SK-MEL-5 (cell line): ENCODE measurements around the gene TBC1D20. TPM values are rescaled to one million over a fixed set of nuclear protein-coding genes. Genes with fewer than 3 reads are reported as not detected.
"Not testable (repeated sequence)": the region's sequence is repeated elsewhere in the genome, so short reads cannot be mapped to it uniquely, and the experiment has no call there.

Experiments
- DNase-seq: peaks from one replicate; pipeline ENCODE4 v3.0.0-alpha.2; 2016; ENCODE audit warnings: low read depth, low spot score
- in situ Hi-C: cut with HindIII; loops from 2 replicates; pipeline ENCODE4 v1.10.0; 2016; ENCODE audit warnings: low sequenced_read_pairs, high pct_unique_total_duplicates, low pct_unique_long_range_greater_than_20kb
- total RNA-seq: library from RNA; depleted of rRNA; stranded (reverse); fragments of >200 nt; shearing (Covaris generic); gene quantifications from 2 replicates; pipeline ENCODE4 v1.2.3, GENCODE V29; 2014

TBC1D20 gene
- total RNA-seq, 1 experiment from 2014 or later, result 62.5 TPM

GRCh38 chr20:478949-479429 is 16.7 kb upstream of the TBC1D20 start:
- peak; percentile 84 for DNase-seq
- in situ Hi-C loops, result no loop called here

GRCh38 chr20:478010-478948 is 15.9 kb upstream of the TBC1D20 start:
- in situ Hi-C loops, result no loop called here
- no peak for DNase-seq

GRCh38 chr20:476561-477249 is 14.4 kb upstream of the TBC1D20 start:
- in situ Hi-C loops, result not testable (repeated sequence)

GRCh38 chr20:475463-476357 is 13.4 kb upstream of the TBC1D20 start:
- in situ Hi-C loops, result no loop called here
- DNase-seq, result no peak

More at GRCh38 chr20:476561-477249, 14.4 kb upstream of the TBC1D20 start:
- DNase-seq, result not testable (repeated sequence)

DNA sequence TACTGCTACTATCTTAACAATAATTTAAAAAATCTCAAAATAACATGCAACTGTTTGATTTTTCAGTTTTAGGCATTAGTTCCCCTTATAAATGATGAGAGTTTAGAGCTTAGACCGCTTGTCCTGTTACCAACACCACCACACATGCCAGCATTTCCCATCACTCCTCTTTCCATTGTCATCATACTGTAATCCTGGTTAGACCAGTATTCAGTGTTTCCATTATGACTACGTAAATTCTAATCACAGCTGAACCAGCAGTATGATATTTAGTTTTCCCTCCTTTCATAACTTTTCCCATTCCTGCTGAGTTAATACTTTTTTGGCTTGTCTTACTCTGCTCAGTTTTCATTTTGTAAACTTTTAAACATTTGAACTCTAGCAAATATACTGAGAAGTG is 12.2 kb upstream of the TBC1D20 start:
- in situ Hi-C loops, result no loop called here
- no peak for DNase-seq

DNA sequence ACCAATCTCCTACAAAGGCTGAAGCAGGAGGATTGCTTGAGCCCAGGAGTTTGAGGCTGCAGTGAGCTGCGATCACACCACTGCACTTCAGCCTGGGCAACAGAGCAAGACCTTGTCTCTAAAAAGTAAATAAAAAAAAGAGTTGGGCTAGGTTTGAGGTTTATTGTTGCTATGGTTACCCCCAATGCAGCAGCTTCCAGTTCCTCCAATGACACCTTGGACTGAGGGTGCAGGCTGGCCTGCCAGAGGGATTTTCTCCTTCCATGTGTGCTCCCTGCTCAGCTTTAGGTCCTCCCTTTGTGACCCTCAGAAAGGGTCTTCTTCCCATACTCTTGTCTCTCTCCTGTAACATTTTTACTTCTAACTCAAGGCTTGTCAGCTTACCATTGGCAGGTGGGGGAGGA is 10.6 kb upstream of the TBC1D20 start:
- DNase-seq, result no peak
- in situ Hi-C loops, result no loop called here

DNA sequence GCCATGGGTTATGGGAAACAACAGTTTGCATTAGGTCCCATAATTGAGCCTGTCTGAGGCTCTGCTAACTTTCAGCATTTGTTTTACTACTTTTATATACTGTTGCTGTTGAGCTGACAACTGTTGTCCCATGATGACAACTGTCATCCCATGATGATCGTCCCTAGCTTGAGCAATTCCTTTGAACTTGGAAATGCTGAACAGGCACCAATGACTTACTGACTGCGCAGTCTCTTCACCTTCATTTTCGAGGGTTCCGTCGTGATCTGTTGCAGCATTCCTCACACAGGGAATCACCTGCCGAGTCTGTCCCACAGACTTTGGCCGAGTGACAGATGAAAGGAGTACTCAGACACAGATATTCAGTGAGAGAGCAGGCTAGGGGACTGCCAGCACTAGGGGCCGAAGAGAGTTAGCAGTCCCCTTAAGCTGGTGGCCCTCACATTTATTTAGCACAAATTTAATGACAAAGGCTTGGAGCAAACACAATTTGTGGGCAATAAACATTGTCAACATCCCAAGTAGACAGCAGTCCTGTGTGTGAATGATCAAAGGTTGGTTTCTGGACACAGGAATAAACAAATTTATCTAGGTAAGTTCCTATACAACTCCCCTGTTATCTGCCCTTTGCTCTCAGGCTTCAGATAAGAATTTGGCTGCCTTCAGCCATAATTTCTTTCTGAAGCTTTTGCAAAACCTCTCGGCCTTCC is 10.0 kb upstream of the TBC1D20 start:
- no peak for DNase-seq
- in situ Hi-C loops, result no loop called here

DNA sequence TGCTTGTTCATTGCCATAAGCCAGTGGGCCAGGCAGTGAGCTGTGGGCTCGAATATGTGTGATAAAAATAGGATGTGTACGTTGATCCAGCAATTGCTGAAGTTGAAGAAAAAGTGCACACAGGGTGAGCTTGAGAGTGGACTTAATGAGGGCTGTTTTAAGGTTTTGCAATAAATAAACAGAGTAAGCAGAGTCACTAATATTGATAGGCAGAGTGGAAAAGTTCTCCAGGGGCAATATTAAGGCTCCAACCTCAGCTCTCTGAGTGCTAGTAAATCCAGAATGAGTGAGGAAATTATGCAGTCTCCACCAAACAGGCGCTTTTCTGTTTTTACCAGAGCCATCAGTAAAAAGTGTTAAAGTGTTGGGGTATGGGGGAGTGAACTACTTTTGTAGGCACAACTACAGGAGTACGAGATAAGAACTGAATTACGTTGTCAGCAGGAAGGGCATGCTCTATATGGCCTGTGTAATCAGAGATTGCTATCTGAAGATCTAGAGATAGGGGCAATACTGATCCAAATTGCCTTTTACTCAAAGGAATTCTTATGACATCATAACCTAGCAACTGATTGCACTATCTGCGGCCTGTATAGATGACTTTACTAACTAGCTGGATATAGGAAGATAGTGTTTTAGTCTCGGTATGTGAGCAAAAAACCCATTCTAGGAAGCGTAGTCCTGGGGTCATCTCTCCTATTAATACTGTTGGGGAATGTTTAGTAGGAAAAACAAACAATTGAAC is 7.6 kb upstream of the TBC1D20 start:
- no peak for DNase-seq
- in situ Hi-C loops, result no loop called here

DNA sequence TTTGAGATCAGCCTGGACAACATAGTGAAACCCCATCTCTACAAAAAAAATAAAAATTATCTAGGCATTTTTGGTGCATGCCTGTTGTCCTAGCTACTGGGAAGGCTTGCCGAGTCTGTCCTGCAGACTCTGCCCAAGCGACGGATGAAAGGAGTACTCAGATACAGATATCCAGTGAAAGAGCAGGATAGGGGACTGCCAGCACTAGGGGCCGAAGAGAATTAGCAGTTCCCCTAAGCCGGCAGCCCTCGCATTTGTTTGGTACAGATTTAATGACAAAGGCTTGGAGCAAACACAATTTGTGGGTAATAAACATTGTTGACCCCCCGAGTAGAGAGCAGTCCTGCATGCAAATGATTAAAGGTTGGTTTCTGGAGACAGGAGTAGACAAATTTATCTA is 5.4 kb upstream of the TBC1D20 start:
- DNase-seq, result no peak
- in situ Hi-C loops, result no loop called here

DNA sequence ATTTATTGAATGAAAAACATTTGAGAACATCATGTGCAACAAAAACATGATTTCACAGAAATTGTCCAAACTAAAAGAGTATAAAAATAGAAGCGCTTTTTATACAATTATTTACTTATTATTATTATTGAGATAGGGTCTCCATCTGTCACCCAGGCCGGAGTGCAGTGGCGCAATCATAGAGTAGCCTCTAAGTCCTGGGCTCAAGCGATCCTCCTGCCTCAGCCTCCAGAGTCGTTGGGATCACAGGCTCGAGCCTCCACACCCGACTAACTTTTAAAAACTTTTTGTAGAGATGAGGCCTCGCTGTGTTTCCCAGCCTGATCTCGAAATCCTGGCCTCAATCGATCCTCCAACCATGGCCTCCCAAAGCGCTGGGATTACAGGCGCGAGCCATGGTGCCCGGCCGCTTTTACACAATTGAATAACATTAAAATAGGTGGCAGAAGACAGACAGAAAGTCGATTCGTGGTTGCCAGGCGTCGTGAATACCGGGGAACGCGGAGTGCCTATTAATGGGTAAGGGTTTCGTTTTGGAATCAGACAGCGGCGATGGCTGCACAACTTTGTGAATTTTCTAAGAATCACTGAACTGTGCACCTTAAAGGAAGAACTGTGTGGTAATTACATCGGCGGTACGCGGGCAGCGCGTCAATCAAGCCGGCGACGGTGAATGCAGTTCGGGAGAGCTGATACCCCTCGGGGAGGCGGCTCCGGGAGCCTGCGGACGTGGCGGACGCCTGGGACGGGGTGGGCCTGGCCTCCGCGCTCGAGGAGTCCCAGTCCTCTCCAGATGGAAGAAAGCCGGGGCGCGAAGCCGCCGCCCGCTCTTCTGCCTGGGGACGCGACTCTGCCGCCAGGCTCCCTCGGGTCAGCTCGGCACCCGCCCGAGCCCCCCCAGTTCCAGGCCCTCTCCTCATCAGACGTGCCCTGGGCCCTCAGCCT is 807 bp downstream of the TBC1D20 start:
- DNase-seq, result peak; percentile 35
- in situ Hi-C loops, result no loop called here

DNA sequence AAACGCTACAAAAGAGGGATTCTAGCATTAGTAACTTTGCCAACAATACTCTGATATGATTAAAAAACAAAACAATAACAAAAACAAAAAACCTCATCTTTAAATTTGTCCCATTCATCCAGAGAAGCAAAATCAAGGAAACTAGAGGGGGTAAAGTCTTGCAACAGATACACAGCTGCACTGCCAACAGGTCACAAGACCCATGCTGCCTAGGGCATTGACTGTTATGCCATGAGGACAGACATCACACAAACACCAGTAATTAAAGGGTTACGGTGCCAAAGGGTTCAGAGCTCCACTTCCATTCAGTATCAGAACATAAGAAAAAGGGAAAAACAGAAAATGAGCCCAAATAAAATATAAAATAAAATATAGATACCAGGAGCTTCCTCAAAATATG is 1.6 kb downstream of the TBC1D20 start:
- in situ Hi-C loops, result no loop called here
- DNase-seq, result peak; percentile 85

GRCh38 chr20:460180-460579 is 2.2 kb downstream of the TBC1D20 start:
- in situ Hi-C loops, result no loop called here
- no peak for DNase-seq

DNA sequence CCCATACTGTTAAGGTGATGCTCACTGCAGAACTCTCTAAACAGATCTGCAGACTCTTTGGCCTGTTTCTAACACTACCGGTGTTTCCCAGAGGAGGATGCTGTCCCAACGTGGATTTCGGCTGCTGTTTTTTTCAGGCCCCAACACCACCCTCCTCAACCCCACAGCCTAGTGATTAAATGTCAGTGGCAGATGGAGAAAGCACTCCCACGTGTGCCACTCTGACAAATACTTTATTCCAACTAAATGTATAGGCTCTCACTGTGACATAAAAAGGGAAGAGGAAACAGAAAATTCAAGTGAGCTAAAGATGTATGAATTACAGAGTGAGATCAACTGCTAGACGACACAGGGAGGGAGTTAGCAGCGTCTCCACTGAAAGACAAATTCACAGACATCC is 3.6 kb downstream of the TBC1D20 start:
- no peak for DNase-seq
- in situ Hi-C loops, result no loop called here

- DNase-seq, result no peak
- in situ Hi-C loops, result no loop called here
These were observed 7.4 kb downstream of the TBC1D20 start for GRCh38 chr20:454951-455350.

DNA sequence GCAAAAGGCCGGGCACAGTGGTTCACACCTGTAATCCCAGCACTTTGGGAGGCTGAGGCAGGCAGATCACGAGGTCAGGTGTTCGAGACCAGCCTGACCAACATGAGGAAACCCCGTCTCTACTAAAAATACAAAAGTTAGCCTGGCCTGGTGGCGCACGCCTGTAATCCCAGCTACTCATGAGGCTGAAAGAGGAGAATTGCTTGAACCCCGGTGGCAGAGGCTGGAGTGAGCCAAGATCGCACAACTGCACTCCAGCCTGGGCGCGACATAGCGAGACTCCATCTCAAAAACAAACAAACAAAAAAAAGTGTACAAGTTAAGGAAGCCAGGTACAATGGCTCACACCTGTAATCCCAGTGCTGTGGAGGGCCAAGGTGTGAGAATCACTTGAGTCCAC is 10.3 kb downstream of the TBC1D20 start:
- in situ Hi-C loops, DNase-seq: not testable (repeated sequence)
